Brain microvascular endothelial cell (primary cell): ENCODE results near the gene SORBS1.

Source experiments
- DNase-seq: peaks from one replicate; pipeline ENCODE4 v3.0.0-alpha.2; 2020
- H3K27ac ChIP-seq: fragments of 250-450 bp; sonication (Bioruptor Pico); 2 replicates; pipeline ENCODE4 v1.5.1; 2020; ENCODE audit warnings: mild to moderate bottlenecking, moderate library complexity
- H3K27me3 ChIP-seq: fragments of 250-450 bp; sonication (Bioruptor Pico); replicated peaks from 2 replicates; pipeline ENCODE4 v1.5.1; 2020; ENCODE audit warnings: mild to moderate bottlenecking
- H3K36me3 ChIP-seq: fragments of 250-450 bp; sonication (Bioruptor Pico); replicated peaks from 2 replicates; pipeline ENCODE4 v1.5.1; 2020; ENCODE audit warnings: mild to moderate bottlenecking
- H3K4me3 ChIP-seq: 2 replicates; pipeline ENCODE4 v1.5.1; 2011; ENCODE audit warnings: low read depth, mild to moderate bottlenecking, control low read depth, low read length, moderate library complexity
- CTCF ChIP-seq: IDR thresholded peaks from 2 replicates; pipeline ENCODE4 v1.5.1; 2011; ENCODE audit warnings: low read depth, mild to moderate bottlenecking, moderate library complexity, low read length, control low read depth, inconsistent platforms; ENCODE audit errors: missing control alignments
- in situ Hi-C: cut with HindIII; loops from 2 replicates; pipeline ENCODE4 v1.10.0; 2017; ENCODE audit warnings: low sequenced_read_pairs, low pct_ligation_motif_present

SORBS1 gene

GRCh38 chr10:95388109-95388471, 173.1 kb downstream of the SORBS1 start:
- DNase-seq, result no peak
- in situ Hi-C loops, result no loop called here
- Histone ChIP-seq H3K27me3 (no peaks in the 10 kb centered on the region), H3K4me3 (no peak overlapping the region), H3K36me3 (no peaks in the 10 kb centered on the region), H3K27ac (no peak overlapping the region)
- no peak for TF ChIP-seq CTCF

- TF ChIP-seq CTCF, result no peak
- DNase-seq, result no peak
- Histone ChIP-seq H3K4me3 (no peak overlapping the region), H3K27ac (no peak overlapping the region), H3K36me3 (no peaks in the 10 kb centered on the region), H3K27me3 (no peaks in the 10 kb centered on the region)
- in situ Hi-C loops, result no loop called here
Measured at GRCh38 chr10:95384011-95384704, 177.0 kb downstream of the SORBS1 start.

GRCh38 chr10:95382596-95382995, 178.6 kb downstream of the SORBS1 start:
- TF ChIP-seq CTCF, result no peak
- H3K36me3 ChIP-seq, result no peaks in the 10 kb centered on the region
- no peak overlapping the region for H3K27ac ChIP-seq
- DNase-seq, result no peak
- no peaks in the 10 kb centered on the region for H3K27me3 ChIP-seq
- H3K4me3 ChIP-seq, result no peak overlapping the region
- in situ Hi-C loops, result no loop called here

GRCh38 chr10:95382174-95382573, 179.0 kb downstream of the SORBS1 start:
- Histone ChIP-seq H3K4me3 (no peak overlapping the region), H3K27ac (no peak overlapping the region), H3K27me3 (no peaks in the 10 kb centered on the region), H3K36me3 (no peaks in the 10 kb centered on the region)
- in situ Hi-C loops, result no loop called here
- no peak for DNase-seq
- no peak for TF ChIP-seq CTCF

- no peaks in the 10 kb centered on the region for H3K27me3 ChIP-seq
- no peak for DNase-seq
- H3K36me3 ChIP-seq, result no peaks in the 10 kb centered on the region
- TF ChIP-seq CTCF, result no peak
- no peak overlapping the region for H3K4me3 ChIP-seq
- no peak overlapping the region for H3K27ac ChIP-seq
- in situ Hi-C loops, result no loop called here
Measured at GRCh38 chr10:95377950-95378349, 183.2 kb downstream of the SORBS1 start.

- no peak overlapping the region for H3K4me3 ChIP-seq
- no peaks in the 10 kb centered on the region for H3K27me3 ChIP-seq
- no peak for TF ChIP-seq CTCF
- no peak for DNase-seq
- no peak overlapping the region for H3K27ac ChIP-seq
- in situ Hi-C loops, result no loop called here
- no peaks in the 10 kb centered on the region for H3K36me3 ChIP-seq
Measured at GRCh38 chr10:95375418-95375817, 185.8 kb downstream of the SORBS1 start.
